H9 (cell line): ENCODE measurements around the gene UBE2N. TPM values are rescaled to one million over a fixed set of nuclear protein-coding genes. Genes with fewer than 3 reads are reported as not detected.
"Not testable (repeated sequence)": the region's sequence is repeated elsewhere in the genome, so short reads cannot be mapped to it uniquely, and the experiment has no call there.

Experiments used
- DNase-seq: peaks from one replicate; pipeline ENCODE4 v3.0.0-alpha.2; 2017
- H2AFZ ChIP-seq: one replicate; pipeline ENCODE4 v1.6.1; 2013; ENCODE audit warnings: mild to moderate bottlenecking, low read length, control low read depth, moderate library complexity
- H2AK5ac ChIP-seq: 2 replicates; pipeline ENCODE4 v1.6.1; 2013; ENCODE audit warnings: low read length, control low read depth, mixed read lengths; ENCODE audit not compliant: insufficient read length
- H2BK120ac ChIP-seq: one replicate; pipeline ENCODE4 v1.6.1; 2013; ENCODE audit warnings: low read depth, mild to moderate bottlenecking, low read length, control low read depth, inconsistent platforms; ENCODE audit not compliant: poor library complexity, severe bottlenecking
- H2BK12ac ChIP-seq: 2 replicates; pipeline ENCODE4 v1.6.1; 2013; ENCODE audit warnings: low read length, control low read depth, mixed read lengths, low read depth; ENCODE audit not compliant: insufficient read length
- H2BK15ac ChIP-seq: 2 replicates; pipeline ENCODE4 v1.6.1; 2013; ENCODE audit warnings: low read depth, low read length, control low read depth
- H2BK20ac ChIP-seq: one replicate; pipeline ENCODE4 v1.6.1; 2013; ENCODE audit warnings: low read depth, mild to moderate bottlenecking, low read length, control low read depth, inconsistent platforms; ENCODE audit not compliant: poor library complexity, severe bottlenecking
- H2BK5ac ChIP-seq: 2 replicates; pipeline ENCODE4 v1.6.1; 2013; ENCODE audit warnings: low read length, control low read depth, mixed read lengths; ENCODE audit not compliant: insufficient read length
- H3K14ac ChIP-seq: 2 replicates; pipeline ENCODE4 v1.6.1; 2013; ENCODE audit warnings: low read length, control low read depth; ENCODE audit not compliant: insufficient read depth
- H3K18ac ChIP-seq: 2 replicates; pipeline ENCODE4 v1.6.1; 2013; ENCODE audit warnings: low read depth, mild to moderate bottlenecking, mixed read lengths, low read length, control low read depth; ENCODE audit not compliant: insufficient read length
- H3K23ac ChIP-seq: 2 replicates; pipeline ENCODE4 v1.6.1; 2013; ENCODE audit warnings: low read length, control low read depth, mixed read lengths, low read depth; ENCODE audit not compliant: insufficient read length
- H3K23me2 ChIP-seq: 2 replicates; pipeline ENCODE4 v1.6.1; 2013; ENCODE audit warnings: low read depth, mild to moderate bottlenecking, mixed read lengths, low read length, control low read depth; ENCODE audit not compliant: insufficient read length, poor library complexity, severe bottlenecking
- H3K27ac ChIP-seq: 2 replicates; pipeline ENCODE4 v1.5.1; 2013; ENCODE audit warnings: low read length, control low read depth, mixed read lengths, low read depth; ENCODE audit not compliant: insufficient read length
- H3K27me3 ChIP-seq: 2 replicates; pipeline ENCODE4 v1.6.1; 2013; ENCODE audit warnings: low read length, control low read depth, inconsistent platforms; ENCODE audit not compliant: insufficient read depth
- H3K4ac ChIP-seq: 2 replicates; pipeline ENCODE4 v1.6.1; 2013; ENCODE audit warnings: low read depth, mild to moderate bottlenecking, control low read depth, inconsistent platforms, low read length, moderate library complexity
- H3K4me1 ChIP-seq: 2 replicates; pipeline ENCODE4 v1.6.1; 2013; ENCODE audit warnings: low read length, control low read depth, inconsistent platforms; ENCODE audit not compliant: insufficient read depth
- H3K4me2 ChIP-seq: 2 replicates; pipeline ENCODE4 v1.6.1; 2013; ENCODE audit warnings: low read length, control low read depth, mixed read lengths; ENCODE audit not compliant: insufficient read length, insufficient read depth
- H3K56ac ChIP-seq: 2 replicates; pipeline ENCODE4 v1.6.1; 2013; ENCODE audit warnings: low read depth, mild to moderate bottlenecking, mixed read lengths, low read length, control low read depth; ENCODE audit not compliant: insufficient read length
- H3K79me1 ChIP-seq: 2 replicates; pipeline ENCODE4 v1.6.1; 2013; ENCODE audit warnings: low read depth, mild to moderate bottlenecking, moderate library complexity, low read length, control low read depth, inconsistent platforms; ENCODE audit not compliant: insufficient read depth, poor library complexity, severe bottlenecking
- H3K79me2 ChIP-seq: 2 replicates; pipeline ENCODE4 v1.6.1; 2013; ENCODE audit warnings: low read length, control low read depth, inconsistent platforms; ENCODE audit not compliant: insufficient read depth
- H3K9ac ChIP-seq: 2 replicates; pipeline ENCODE4 v1.6.1; 2013; ENCODE audit warnings: low read length, control low read depth, mixed read lengths; ENCODE audit not compliant: insufficient read length; ENCODE audit errors: extremely low read depth
- H3K9me3 ChIP-seq: one replicate; pipeline ENCODE4 v1.6.1; 2013; ENCODE audit warnings: low read depth, low read length, inconsistent platforms; ENCODE audit not compliant: control insufficient read depth
- H3T11ph ChIP-seq: one replicate; pipeline ENCODE4 v1.6.1; 2013; ENCODE audit warnings: mild to moderate bottlenecking, low read length, control low read depth, inconsistent platforms
- H4K20me1 ChIP-seq: one replicate; pipeline ENCODE4 v1.6.1; 2013; ENCODE audit not compliant: control insufficient read depth, insufficient read length, insufficient read depth
- H4K5ac ChIP-seq: 2 replicates; pipeline ENCODE4 v1.6.1; 2013; ENCODE audit warnings: low read depth, mild to moderate bottlenecking, mixed read lengths, low read length, control low read depth; ENCODE audit not compliant: insufficient read length
- H4K8ac ChIP-seq: replicated peaks from 2 replicates; pipeline ENCODE4 v1.6.1; 2013; ENCODE audit warnings: low read length, control low read depth, mixed read lengths, low read depth; ENCODE audit not compliant: insufficient read length
- H4K91ac ChIP-seq: 2 replicates; pipeline ENCODE4 v1.6.1; 2013; ENCODE audit warnings: low read depth, mild to moderate bottlenecking, moderate library complexity, mixed read lengths, low read length, control low read depth; ENCODE audit not compliant: insufficient read length
- H3K27ac Mint-ChIP-seq, 3 experiments: 2 replicates in 2 of 3; 3 replicates in 1 of 3; pipeline ENCODE4 v1.8.0; 2020 to 2021; ENCODE audit warnings: mixed read lengths in 3 of 3, mild to moderate bottlenecking in 1 of 3, moderate library complexity in 1 of 3
- H3K27me3 Mint-ChIP-seq: 2 replicates; pipeline ENCODE4 v1.8.0; 2021; ENCODE audit warnings: low read depth, mild to moderate bottlenecking, moderate library complexity, mixed read lengths
- H3K36me3 Mint-ChIP-seq, 3 experiments: 2 replicates in 2 of 3; 3 replicates in 1 of 3; pipeline ENCODE4 v1.8.0; 2020 to 2021; ENCODE audit warnings: low read depth in 3 of 3, mixed read lengths in 3 of 3; ENCODE audit not compliant: insufficient read depth in 1 of 3
- H3K4me1 Mint-ChIP-seq, 2 experiments: 2 replicates each; pipeline ENCODE4 v1.8.0; 2020; ENCODE audit warnings: mixed read lengths in 2 of 2
- H3K4me3 Mint-ChIP-seq, 2 experiments: 2 replicates in 1 of 2; 3 replicates in 1 of 2; pipeline ENCODE4 v1.8.0; 2020 to 2021; ENCODE audit warnings: mild to moderate bottlenecking in 2 of 2, mixed read lengths in 2 of 2, moderate library complexity in 1 of 2
- H3K9me3 Mint-ChIP-seq, 2 experiments: 2 replicates in 1 of 2; 3 replicates in 1 of 2; pipeline ENCODE4 v1.8.0; 2020; ENCODE audit warnings: mild to moderate bottlenecking in 2 of 2, mixed read lengths in 2 of 2, moderate library complexity in 1 of 2
- WGBS: extraction: QIAGEN DNeasy Blood & Tissue Kit; methylation state at CpG from one replicate; pipeline ENCODE4 v1.1.7; 2013; ENCODE audit warnings: missing lambda C conversion rate, low lambda C conversion rate, mixed read lengths; ENCODE audit not compliant: insufficient read length; ENCODE audit errors: extremely low coverage; 5-methylcytosine and 5-hydroxymethylcytosine counted together
- total RNA-seq: library from RNA; stranded (reverse); gene quantifications from 2 replicates; pipeline ENCODE4 v1.2.1, GENCODE V29; 2021

The UBE2N gene
- total RNA-seq, 1 experiment from 2014 or later = 192 TPM

GRCh38 chr12:93411060-93411459 is 30.7 kb downstream of the UBE2N start:
- H3K9me3 Mint-ChIP-seq, H3K4me3 Mint-ChIP-seq, H3K18ac ChIP-seq, H2BK12ac ChIP-seq, H4K20me1 ChIP-seq, H3K79me1 ChIP-seq, H4K5ac ChIP-seq, H2AFZ ChIP-seq, H4K91ac ChIP-seq, H2BK15ac ChIP-seq, H3K14ac ChIP-seq, H3T11ph ChIP-seq, H2BK20ac ChIP-seq, H3K56ac ChIP-seq, H3K4me1 ChIP-seq, H3K23ac ChIP-seq, H3K9ac ChIP-seq, H3K27me3 Mint-ChIP-seq, H3K27ac ChIP-seq, H3K4ac ChIP-seq, H2BK120ac ChIP-seq, H2AK5ac ChIP-seq, H2BK5ac ChIP-seq, H4K8ac ChIP-seq, DNase-seq, H3K27me3 ChIP-seq, H3K9me3 ChIP-seq, H3K23me2 ChIP-seq, H3K27ac Mint-ChIP-seq, H3K4me2 ChIP-seq: not testable (repeated sequence)
- peaks cover 22% of the 10 kb centered on the region for H3K79me2 ChIP-seq
- peaks cover 16 to 48% (median 42%) of the 10 kb centered on the region in 3 experiments; a peak in 6 of 7 replicates for H3K36me3 Mint-ChIP-seq
- peaks cover 21 to 23% of the 10 kb centered on the region in 2 experiments for H3K4me1 Mint-ChIP-seq
- no CpG with 5 or more reads among the region's 6 CpGs for WGBS

DNA sequence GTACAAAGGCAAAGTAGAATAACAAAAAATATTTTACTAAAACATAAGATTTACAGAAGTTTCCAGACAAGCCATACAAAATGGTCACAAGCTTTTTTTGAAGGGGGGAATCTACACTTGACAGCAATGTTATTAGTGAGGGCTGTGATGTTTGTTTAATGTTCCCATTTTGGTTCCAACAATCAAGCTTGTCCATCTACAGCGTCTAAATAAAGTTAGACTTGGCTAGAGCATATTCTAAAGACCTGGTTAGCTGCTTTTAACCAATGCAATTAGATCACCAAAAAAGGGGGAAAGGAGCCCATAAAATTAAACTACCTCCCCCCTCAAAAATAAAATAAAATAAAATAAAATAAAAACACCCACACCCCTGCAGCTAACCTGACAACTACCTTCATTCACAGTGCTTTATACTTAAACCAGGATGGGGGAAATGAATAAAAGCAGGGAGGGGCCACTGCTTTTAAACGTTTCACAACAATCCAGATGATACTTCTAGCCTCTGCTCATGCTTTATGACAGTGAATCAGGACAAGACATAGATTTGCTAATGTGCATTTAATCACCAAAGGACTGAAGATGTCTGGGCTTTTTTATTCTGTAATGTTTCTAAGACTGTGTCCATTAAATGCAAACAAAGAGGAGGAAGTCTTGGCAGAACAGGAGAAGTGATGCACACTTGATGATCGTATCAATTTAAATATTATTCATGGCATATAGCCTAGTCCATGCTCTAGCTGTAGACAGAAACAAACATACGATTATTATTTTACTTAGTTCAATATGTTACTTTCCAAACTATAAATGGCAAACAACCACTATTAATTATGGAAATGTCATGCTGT is 32.2 kb downstream of the UBE2N start:
- H4K91ac ChIP-seq, H3K4ac ChIP-seq, DNase-seq, H4K5ac ChIP-seq, H3K56ac ChIP-seq, H4K20me1 ChIP-seq, H3K9me3 ChIP-seq, H3K27ac ChIP-seq, H3K9me3 Mint-ChIP-seq, H3K14ac ChIP-seq, H3K4me3 Mint-ChIP-seq, H2AFZ ChIP-seq, H2BK12ac ChIP-seq, H2BK5ac ChIP-seq, H3K27ac Mint-ChIP-seq, H2BK20ac ChIP-seq, H3K27me3 ChIP-seq, H3K27me3 Mint-ChIP-seq, H4K8ac ChIP-seq, H3K18ac ChIP-seq, H3T11ph ChIP-seq, H3K23me2 ChIP-seq, H3K23ac ChIP-seq, H3K79me1 ChIP-seq, H3K4me1 ChIP-seq, H2BK15ac ChIP-seq, H3K9ac ChIP-seq, H2BK120ac ChIP-seq, H2AK5ac ChIP-seq, H3K4me2 ChIP-seq: not testable (repeated sequence)
- peaks cover 14% of the 10 kb centered on the region for H3K79me2 ChIP-seq
- peaks cover 15 to 17% of the 10 kb centered on the region in 2 experiments; a peak in 3 of 4 replicates for H3K4me1 Mint-ChIP-seq
- WGBS = no CpG with 5 or more reads among the region's 4 CpGs
- peaks cover 15 to 47% (median 41%) of the 10 kb centered on the region in 3 experiments; a peak in 6 of 7 replicates for H3K36me3 Mint-ChIP-seq
